Measurements from ENCODE around the gene CENPU. TPM values are rescaled to one million over a fixed set of nuclear protein-coding genes. Genes with fewer than 3 reads are reported as not detected.

The CENPU gene
- total RNA-seq, 1 donor from 2014 or later = 2.2 TPM

- no peak for DNase-seq
- TF ChIP-seq CTCF (IDR thresholded peaks at IDR 0.05) = no peak
- no peak overlapping the region for H3K27ac ChIP-seq
- H3K4me3 ChIP-seq = no peak overlapping the region
- ATAC-seq = no peak
- H3K9me3 ChIP-seq = no peaks in the 10 kb centered on the region
- H3K4me1 ChIP-seq = peaks cover 14% of the 10 kb centered on the region
- H3K36me3 ChIP-seq = no peaks in the 10 kb centered on the region
- intact Hi-C loops (cut with DNase I) = no loop called here
- no peaks in the 10 kb centered on the region for H3K27me3 ChIP-seq (ENCODE audit: low read depth)
Observed at GRCh38 chr4:184731056-184731455, 2.8 kb downstream of the CENPU start.

DNA sequence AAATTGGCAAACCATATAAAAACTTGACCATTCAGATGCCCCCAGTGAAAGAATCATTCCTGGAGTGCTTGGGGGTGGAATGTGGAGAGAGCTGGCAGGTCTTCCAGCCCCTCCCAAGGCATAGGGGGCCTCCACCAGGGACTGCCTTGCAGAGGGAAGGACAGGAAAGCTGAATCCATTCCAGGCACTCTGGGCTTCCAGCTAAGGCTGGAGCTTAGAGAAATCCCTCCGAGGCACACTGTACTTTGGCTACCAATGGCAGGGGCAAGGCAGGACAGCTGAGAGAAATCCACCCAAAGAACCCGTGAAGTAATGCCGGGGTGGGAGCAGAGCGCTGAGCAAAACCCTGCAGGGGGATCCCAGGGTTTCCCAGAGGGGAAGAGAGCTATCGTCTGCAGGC, 4.0 kb downstream of the CENPU start:
- intact Hi-C loops (cut with DNase I) = no loop called here
- Histone ChIP-seq H3K4me1 (peaks cover 14% of the 10 kb centered on the region), H3K27me3 (ENCODE audit: low read depth) (no peaks in the 10 kb centered on the region), H3K27ac (no peak overlapping the region), H3K4me3 (no peak overlapping the region), H3K9me3 (no peaks in the 10 kb centered on the region), H3K36me3 (no peaks in the 10 kb centered on the region)
- DNase-seq (no peak), ATAC-seq (no peak)
- TF ChIP-seq CTCF (IDR thresholded peaks at IDR 0.05) = no peak

GRCh38 chr4:184728858-184729257, 5.0 kb downstream of the CENPU start:
- H3K27ac ChIP-seq = no peak overlapping the region
- H3K4me3 ChIP-seq = no peak overlapping the region
- peaks cover 9% of the 10 kb centered on the region for H3K4me1 ChIP-seq
- no peak for DNase-seq
- no peaks in the 10 kb centered on the region for H3K27me3 ChIP-seq (ENCODE audit: low read depth)
- no peaks in the 10 kb centered on the region for H3K9me3 ChIP-seq
- H3K36me3 ChIP-seq = no peaks in the 10 kb centered on the region
- intact Hi-C loops (cut with DNase I) = no loop called here
- ATAC-seq = no peak
- TF ChIP-seq CTCF (IDR thresholded peaks at IDR 0.05) = no peak

- Histone ChIP-seq H3K4me3 (no peak overlapping the region), H3K36me3 (no peaks in the 10 kb centered on the region), H3K27ac (no peak overlapping the region), H3K27me3 (ENCODE audit: low read depth) (no peaks in the 10 kb centered on the region), H3K9me3 (no peaks in the 10 kb centered on the region), H3K4me1 (no peaks in the 10 kb centered on the region)
- TF ChIP-seq CTCF (IDR thresholded peaks at IDR 0.05) = no peak
- intact Hi-C loops (cut with DNase I) = no loop called here
- DNase-seq = no peak
- no peak for ATAC-seq
Observed at GRCh38 chr4:184727430-184727829, 6.5 kb downstream of the CENPU start.

- no peak for ATAC-seq
- no peak overlapping the region for H3K4me3 ChIP-seq
Observed at GRCh38 chr4:184722798-184723197, 11.1 kb downstream of the CENPU start.

More at GRCh38 chr4:184722798-184723197, 11.1 kb downstream of the CENPU start:
- no peak for TF ChIP-seq CTCF (IDR thresholded peaks at IDR 0.05)
- no peaks in the 10 kb centered on the region for H3K36me3 ChIP-seq
- no peak overlapping the region for H3K27ac ChIP-seq
- intact Hi-C loops (cut with DNase I) = no loop called here
- no peaks in the 10 kb centered on the region for H3K27me3 ChIP-seq (ENCODE audit: low read depth)
- H3K4me1 ChIP-seq = no peaks in the 10 kb centered on the region
- no peak for DNase-seq
- H3K9me3 ChIP-seq = no peaks in the 10 kb centered on the region
